GM21576 (cell line): ENCODE data around the gene SRPRB.

ENCODE experiments used
- ATAC-seq: cut with Tn5 transposase; IDR thresholded peaks from one replicate; pipeline ENCODE4 v1.9.1; 2021; ENCODE audit warnings: mild to moderate bottlenecking, moderate library complexity; ENCODE audit not compliant: unreplicated experiment

Gene SRPRB

GRCh38 chr3:133840055-133840737, 34.6 kb downstream of the SRPRB start:
- no peak for ATAC-seq

GRCh38 chr3:133840767-133841166, 35.2 kb downstream of the SRPRB start:
- no peak for ATAC-seq

GRCh38 chr3:133841196-133841595, 35.6 kb downstream of the SRPRB start:
- ATAC-seq, result no peak

GRCh38 chr3:133842158-133842557, 36.5 kb downstream of the SRPRB start:
- no peak for ATAC-seq

DNA sequence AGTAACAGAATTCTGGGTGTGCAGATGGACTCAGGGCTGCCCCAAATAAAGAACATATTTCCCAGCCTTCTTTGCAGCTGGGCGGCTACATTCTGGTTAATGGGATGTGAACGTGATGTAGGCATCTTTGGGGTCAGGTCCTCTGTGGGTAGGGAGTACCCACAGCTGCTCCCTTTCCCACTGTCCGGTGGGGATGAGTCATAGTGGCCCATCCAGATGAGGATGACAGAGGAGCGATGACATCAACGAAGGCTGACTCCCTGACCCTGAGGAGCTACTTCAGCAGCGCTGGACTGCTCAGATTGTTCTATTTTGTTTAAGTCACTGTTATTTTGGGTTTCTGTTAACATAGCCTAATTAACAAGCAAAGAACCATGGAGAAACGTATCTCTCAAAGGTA, 38.0 kb downstream of the SRPRB start:
- ATAC-seq, result no peak

DNA sequence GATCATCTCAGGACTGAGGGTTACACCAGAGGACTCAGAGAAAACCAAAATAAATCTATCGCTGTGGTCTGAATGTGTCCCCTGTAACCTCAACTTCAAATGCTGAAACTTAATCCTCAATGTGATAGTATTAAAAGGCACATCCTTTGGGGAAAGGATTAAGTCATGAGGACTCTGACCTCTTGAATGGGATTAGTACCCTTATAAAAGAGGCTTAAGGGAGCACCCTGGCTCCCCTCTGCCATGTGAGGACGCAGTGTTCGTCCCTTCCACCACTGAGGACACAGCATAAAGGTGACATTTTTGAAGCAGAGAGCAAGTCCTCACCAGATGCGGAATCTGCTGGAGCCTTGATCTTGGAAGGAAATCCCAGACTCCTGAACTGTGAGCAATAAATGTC, 39.5 kb downstream of the SRPRB start:
- no peak for ATAC-seq

DNA sequence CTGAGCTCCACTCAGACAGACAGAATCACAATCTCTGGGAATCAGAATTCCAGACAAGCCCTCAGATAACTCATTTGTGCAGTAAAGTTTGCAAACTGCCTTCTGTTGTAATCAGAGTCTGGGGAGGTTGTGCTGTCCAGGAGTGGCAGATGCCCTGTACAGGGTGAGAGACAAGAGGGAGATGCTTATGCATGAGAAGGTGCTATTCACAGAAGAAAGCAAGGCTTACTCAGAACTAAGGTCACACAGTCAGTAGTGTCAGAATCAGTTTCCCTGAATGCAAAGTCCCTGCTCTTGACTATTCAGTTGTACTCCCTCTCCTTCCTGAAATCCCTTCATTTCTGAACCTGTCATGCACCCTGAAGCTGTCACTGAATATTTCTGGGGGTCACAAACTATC, 43.7 kb downstream of the SRPRB start:
- no peak for ATAC-seq

DNA sequence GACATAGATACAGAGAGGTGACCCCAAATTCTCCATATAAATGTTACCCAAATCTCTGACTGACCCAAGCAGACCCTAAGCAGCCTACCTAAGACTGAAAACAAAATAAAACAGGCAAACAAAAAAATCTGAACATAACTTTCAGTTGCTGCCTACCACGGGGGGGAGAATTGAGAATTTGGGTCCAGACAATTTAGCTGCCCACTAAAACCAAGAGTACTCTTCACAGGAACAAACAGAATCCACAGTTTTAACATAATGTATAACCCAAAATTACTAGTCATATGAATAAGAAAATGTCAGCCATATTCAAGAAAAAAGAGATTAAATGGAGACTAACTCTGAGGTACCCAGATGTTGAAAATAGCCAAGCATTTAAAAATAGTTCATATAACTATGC, 44.4 kb downstream of the SRPRB start:
- no peak for ATAC-seq

- no peak for ATAC-seq
Measured at GRCh38 chr3:133851266-133851906, 45.8 kb downstream of the SRPRB start.

DNA sequence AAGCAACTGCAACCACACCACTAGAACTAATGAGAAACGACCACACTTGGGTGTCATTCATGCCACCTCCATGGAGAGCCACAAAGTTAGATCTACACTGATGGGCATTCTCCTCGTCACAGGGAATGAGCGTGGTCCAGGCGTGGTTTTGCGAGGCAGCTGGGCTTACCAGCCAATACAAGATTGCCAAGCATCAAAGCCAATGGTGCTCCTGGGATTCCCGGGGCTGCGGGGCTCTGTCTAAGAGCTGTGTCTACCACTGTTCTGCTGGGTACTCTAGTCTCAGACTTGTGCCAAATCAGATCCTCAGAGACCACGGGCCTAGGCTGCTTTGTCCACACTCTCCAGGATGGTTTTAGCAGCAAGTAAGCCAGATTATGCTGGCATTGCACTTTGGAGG, 46.3 kb downstream of the SRPRB start:
- no peak for ATAC-seq

DNA sequence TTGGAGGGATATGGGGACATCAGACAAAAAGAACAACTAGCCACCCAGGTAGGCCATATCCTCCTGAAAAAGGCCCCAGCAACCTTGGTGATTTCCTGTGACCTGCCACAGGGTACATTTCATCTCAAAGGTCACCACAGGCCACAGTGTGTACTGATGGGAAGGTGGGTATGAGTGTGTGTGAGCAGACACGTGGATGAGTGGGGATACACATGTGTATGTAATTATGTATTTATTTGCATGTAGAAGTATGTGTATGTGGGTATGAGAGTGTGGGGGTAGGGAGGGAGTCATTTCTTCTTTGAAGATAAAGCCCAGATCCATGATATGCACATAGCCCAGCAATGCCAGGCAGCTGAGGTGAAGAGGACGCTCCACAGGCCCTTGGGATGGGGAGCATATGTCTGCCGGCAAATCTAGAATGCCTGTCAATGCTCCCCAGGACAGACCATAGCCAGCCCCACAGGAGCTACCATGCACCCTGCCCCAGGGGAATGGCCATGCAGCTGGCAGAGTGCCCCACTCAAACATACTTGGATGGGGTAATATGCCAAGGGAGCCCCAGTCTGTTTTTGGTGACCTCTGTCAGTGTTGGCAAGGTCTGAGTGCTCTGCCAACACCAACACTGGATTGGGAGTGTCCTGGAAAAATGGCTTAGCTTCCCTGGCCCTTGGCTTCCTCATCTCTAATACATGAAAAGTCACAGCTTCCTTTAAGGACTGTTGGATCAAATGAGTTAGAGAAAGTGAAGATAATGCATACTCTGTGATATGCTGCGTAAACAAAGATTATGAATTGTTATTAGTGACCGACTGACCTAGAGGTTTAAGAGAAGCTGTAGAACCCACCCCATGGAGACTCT, 47.7 kb downstream of the SRPRB start:
- ATAC-seq, result no peak

DNA sequence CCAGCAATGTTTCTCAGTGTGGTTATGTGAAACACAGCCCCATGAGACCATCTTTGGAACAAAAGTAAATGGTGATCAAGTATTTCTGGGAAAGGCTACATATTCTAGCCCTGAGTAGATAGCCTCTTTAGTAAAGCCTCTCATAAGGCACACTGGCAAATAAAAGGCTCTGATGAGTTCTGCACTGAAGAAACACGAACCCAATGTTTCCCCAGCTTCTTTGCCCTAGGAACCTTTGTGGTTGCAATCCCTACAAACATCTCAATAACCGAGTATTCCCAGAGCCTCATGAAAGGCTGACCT, 48.3 kb downstream of the SRPRB start:
- no peak for ATAC-seq

- ATAC-seq, result no peak
Measured at GRCh38 chr3:133854264-133855001, 48.8 kb downstream of the SRPRB start.

GRCh38 chr3:133855002-133855370, 49.4 kb downstream of the SRPRB start:
- ATAC-seq, result no peak

DNA sequence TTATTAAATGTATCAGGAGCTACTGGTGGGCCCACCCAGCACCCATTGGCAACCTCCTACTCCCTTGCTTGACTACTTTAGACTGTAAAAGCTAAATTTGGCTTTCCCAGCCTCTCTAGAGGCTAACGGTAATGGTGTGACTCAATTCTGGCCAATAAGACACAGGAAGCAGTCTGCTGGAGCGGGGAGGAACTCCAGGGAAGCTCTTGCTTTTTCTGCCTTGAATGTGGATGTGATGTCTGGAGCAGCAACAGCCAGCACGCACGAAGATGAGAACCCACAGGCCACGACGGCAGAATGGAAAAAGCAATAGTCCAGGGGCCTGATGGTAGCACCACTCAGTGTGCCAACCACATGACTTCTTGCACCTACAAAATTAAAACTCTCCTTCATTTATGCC, 50.2 kb downstream of the SRPRB start:
- ATAC-seq, result no peak

- ATAC-seq, result no peak
Measured at GRCh38 chr3:133856316-133856715, 50.7 kb downstream of the SRPRB start.

DNA sequence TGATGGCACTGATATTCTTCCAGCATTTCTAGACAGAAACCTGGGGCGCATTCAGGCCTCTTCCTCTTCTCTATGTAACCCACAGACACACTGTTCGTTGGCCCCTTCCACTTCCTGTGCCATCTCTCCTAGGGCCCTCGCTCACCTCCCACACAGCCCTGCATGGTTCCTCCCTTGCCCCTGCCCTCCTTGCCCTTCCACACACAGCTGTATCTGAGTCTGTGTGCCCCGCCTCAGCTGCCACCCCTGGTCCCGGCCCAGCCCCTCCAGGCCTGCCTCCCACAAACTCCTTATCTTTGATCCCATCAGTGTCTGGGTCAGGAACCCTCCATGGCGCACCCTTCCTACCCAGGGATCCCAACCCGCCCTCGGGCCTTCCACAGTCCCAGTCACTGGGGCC, 52.2 kb downstream of the SRPRB start:
- ATAC-seq, result no peak

- ATAC-seq, result no peak
Measured at GRCh38 chr3:133859381-133860234, 54.0 kb downstream of the SRPRB start.

DNA sequence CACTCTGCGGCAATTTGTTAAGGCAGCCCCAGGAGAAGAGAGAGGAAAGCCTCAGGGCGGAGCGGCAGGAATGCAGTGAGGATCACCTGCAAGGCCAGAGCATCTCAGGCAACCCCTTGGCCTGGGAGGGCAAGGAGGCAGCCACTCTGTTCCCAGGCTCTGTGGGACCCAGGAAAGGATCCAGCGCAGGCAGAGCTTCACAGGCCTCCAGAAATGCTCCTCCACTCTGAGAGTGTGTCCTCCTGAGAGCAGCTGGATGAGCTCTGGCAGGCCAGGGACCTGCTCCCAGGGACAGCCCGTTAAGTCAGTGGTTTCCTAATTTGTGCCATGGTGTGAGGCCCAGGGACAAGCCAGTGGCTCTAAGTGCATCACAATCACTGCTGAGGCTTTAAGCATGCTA, 54.9 kb downstream of the SRPRB start:
- no peak for ATAC-seq

DNA sequence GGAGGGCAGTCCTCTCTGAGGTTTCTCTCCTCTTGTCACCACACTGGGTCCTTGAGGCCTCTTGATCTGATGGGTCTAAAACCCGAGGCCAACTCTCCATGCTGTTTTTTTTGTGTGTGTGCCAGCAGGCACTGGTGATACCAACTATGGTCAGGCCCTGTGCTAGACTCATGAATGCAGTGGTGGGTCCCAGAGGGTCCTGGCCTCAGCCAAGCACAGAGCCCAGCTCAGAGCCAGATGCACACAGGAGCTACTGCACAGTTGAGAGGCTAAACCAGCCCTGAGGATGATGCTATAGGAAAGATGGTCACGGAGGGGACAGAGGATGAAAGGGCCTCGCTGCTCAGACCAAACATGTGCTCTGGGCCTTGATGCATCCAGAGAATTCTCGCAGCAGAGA, 56.5 kb downstream of the SRPRB start:
- ATAC-seq, result no peak

DNA sequence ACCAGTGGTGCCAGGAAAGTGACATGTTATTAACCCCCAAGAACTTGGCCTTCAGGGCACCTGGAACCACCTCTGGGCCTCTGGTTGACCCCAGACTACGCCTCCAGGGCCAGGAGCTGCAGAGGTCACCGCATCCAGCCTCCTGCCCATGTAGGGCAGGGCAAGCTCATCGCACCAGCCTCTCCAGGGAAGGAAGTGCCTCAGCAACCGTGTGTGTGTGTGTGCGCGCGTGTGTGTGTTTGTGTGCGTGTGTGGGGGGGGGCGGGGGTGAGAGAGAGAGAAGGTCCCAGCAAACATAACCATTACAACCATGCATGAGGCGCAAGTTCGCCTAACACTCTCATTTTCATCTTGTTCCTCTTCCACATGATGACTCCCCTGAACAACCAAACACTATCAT, 58.3 kb downstream of the SRPRB start:
- ATAC-seq, result no peak
